Measurements from ENCODE around the gene LIMS2. TPM values are rescaled to one million over a fixed set of nuclear protein-coding genes. Genes with fewer than 3 reads are reported as not detected.

The LIMS2 gene
- total RNA-seq, 2 experiments from 2014 or later = 1.6 to 24.9 TPM

GRCh38 chr2:127673291-127674069, 1.9 kb downstream of the LIMS2 start:
- H2AFZ ChIP-seq (ENCODE audit: low read length) = no peak overlapping the region
- H3K27ac ChIP-seq (ENCODE audit: low read depth, low read length, poor library complexity, severe bottlenecking) = no peak overlapping the region
- no peaks in the 10 kb centered on the region for H3K9me2 ChIP-seq (ENCODE audit: insufficient read depth, low read length)
- TF ChIP-seq CTCF (conservative IDR thresholded peaks at IDR 0.05; ENCODE audit: low read length) (no peak), EZH2phosphoT487 (IDR thresholded peaks at IDR 0.05; ENCODE audit: borderline replicate concordance, low read depth, low read length) (no peak)
- no peak overlapping the region for H3K4me2 ChIP-seq (ENCODE audit: low read length)
- no peak overlapping the region for H3K4me3 ChIP-seq (ENCODE audit: low read depth, low read length, poor library complexity, severe bottlenecking)
- DNase-seq (ENCODE audit: low spot score) = no peak
- BruUV-seq (replicated peaks) = no TSS peak
- no peaks in the 10 kb centered on the region for H3K4me1 ChIP-seq (ENCODE audit: insufficient read depth, low read length, poor library complexity, severe bottlenecking)
- intact Hi-C loops (cut with micrococcal nuclease; ENCODE audit: unreplicated experiment) = no loop called here
- no peaks in the 10 kb centered on the region for H4K20me1 ChIP-seq (ENCODE audit: insufficient read depth, low read length)
- no peaks in the 10 kb centered on the region for H3K36me3 ChIP-seq (ENCODE audit: insufficient read depth, low read length)
- ChIA-PET POLR2A (no interaction called here), CTCF (ENCODE audit: unreplicated experiment) (no interaction called here)
- no peaks in the 10 kb centered on the region for H3K79me2 ChIP-seq (ENCODE audit: insufficient read depth, low read depth, low read length)
- no peaks in the 10 kb centered on the region for H3K9me3 ChIP-seq (ENCODE audit: low read length)

- Histone ChIP-seq H3K9me2 (ENCODE audit: insufficient read depth, low read length) (no peaks in the 10 kb centered on the region), H4K20me1 (ENCODE audit: insufficient read depth, low read length) (no peaks in the 10 kb centered on the region), H3K4me2 (ENCODE audit: low read length) (no peak overlapping the region), H3K4me3 (ENCODE audit: low read depth, low read length, poor library complexity, severe bottlenecking) (no peak overlapping the region), H2AFZ (ENCODE audit: low read length) (no peak overlapping the region), H3K36me3 (ENCODE audit: insufficient read depth, low read length) (no peaks in the 10 kb centered on the region), H3K79me2 (ENCODE audit: insufficient read depth, low read depth, low read length) (no peaks in the 10 kb centered on the region), H3K4me1 (ENCODE audit: insufficient read depth, low read length, poor library complexity, severe bottlenecking) (no peaks in the 10 kb centered on the region), H3K9me3 (ENCODE audit: low read length) (no peaks in the 10 kb centered on the region), H3K27ac (ENCODE audit: low read depth, low read length, poor library complexity, severe bottlenecking) (no peak overlapping the region)
- no peak for DNase-seq (ENCODE audit: low spot score)
- TF ChIP-seq EZH2phosphoT487 (IDR thresholded peaks at IDR 0.05; ENCODE audit: borderline replicate concordance, low read depth, low read length) (no peak), CTCF (conservative IDR thresholded peaks at IDR 0.05; ENCODE audit: low read length) (no peak)
- ChIA-PET CTCF (ENCODE audit: unreplicated experiment) (no interaction called here), POLR2A (no interaction called here)
- intact Hi-C loops (cut with micrococcal nuclease; ENCODE audit: unreplicated experiment) = no loop called here
- no TSS peak for BruUV-seq (replicated peaks)
Observed at GRCh38 chr2:127672341-127673224, 2.7 kb downstream of the LIMS2 start.
